Activated CD8-positive, alpha-beta memory T cell treated with anti-CD3 and anti-CD28 coated beads for 4 hours (primary cell): ENCODE data around the gene FAH.
"Not testable (repeated sequence)": the region's sequence is repeated elsewhere in the genome, so short reads cannot be mapped to it uniquely, and the experiment has no call there.

Source experiments
- DNase-seq, 2 donors: peaks; one replicate each; pipeline ENCODE4 v3.0.0-alpha.2; 2020; ENCODE audit warnings: low read depth in 2 of 2

The FAH gene

GRCh38 chr15:80152896-80153876 lies at the start of gene FAH:
TSS of gene FAH (plus strand) at chr15:80152999. CDS start at chr15:80153055, 56 bp downstream.
- no peak for DNase-seq

- no peak for DNase-seq
Measured at GRCh38 chr15:80105193-80105592, 47.6 kb upstream of the FAH start.

- no peak for DNase-seq
Measured at GRCh38 chr15:80105595-80105994, 47.2 kb upstream of the FAH start.

GRCh38 chr15:80106051-80106450 lies 46.7 kb upstream of the FAH start:
- no peak for DNase-seq

GRCh38 chr15:80107204-80107603 lies 45.6 kb upstream of the FAH start:
- DNase-seq, result no peak

- no peak for DNase-seq
Measured at GRCh38 chr15:80107774-80108173, 45.0 kb upstream of the FAH start.

- no peak for DNase-seq
Measured at GRCh38 chr15:80109388-80109787, 43.4 kb upstream of the FAH start.

GRCh38 chr15:80110920-80111319 lies 41.9 kb upstream of the FAH start:
- no peak for DNase-seq

GRCh38 chr15:80114114-80114513 lies 38.7 kb upstream of the FAH start:
- DNase-seq, result no peak

GRCh38 chr15:80115021-80115420 lies 37.8 kb upstream of the FAH start:
- DNase-seq, result no peak

GRCh38 chr15:80118956-80119355 lies 33.8 kb upstream of the FAH start:
- DNase-seq, result no peak

GRCh38 chr15:80120636-80121035 lies 32.2 kb upstream of the FAH start:
- DNase-seq, result no peak

- no peak for DNase-seq
Measured at GRCh38 chr15:80121546-80121945, 31.3 kb upstream of the FAH start.

GRCh38 chr15:80123034-80123433 lies 29.8 kb upstream of the FAH start:
- no peak for DNase-seq

- DNase-seq, result not testable (repeated sequence)
Measured at GRCh38 chr15:80127253-80127652, 25.5 kb upstream of the FAH start.

- no peak for DNase-seq
Measured at GRCh38 chr15:80127911-80128310, 24.9 kb upstream of the FAH start.

GRCh38 chr15:80132382-80132781 lies 20.4 kb upstream of the FAH start:
- DNase-seq, result no peak

- DNase-seq, result no peak
Measured at GRCh38 chr15:80136854-80137253, 15.9 kb upstream of the FAH start.

- no peak for DNase-seq
Measured at GRCh38 chr15:80138961-80139360, 13.8 kb upstream of the FAH start.

GRCh38 chr15:80140909-80141308 lies 11.9 kb upstream of the FAH start:
- no peak for DNase-seq

- no peak for DNase-seq
Measured at GRCh38 chr15:80141916-80142598, 10.7 kb upstream of the FAH start.

GRCh38 chr15:80142646-80143045 lies 10.2 kb upstream of the FAH start:
- no peak for DNase-seq

- no peak for DNase-seq
Measured at GRCh38 chr15:80151148-80151547, 1.7 kb upstream of the FAH start.
